Upper lobe of right lung (tissue), 1 donor: Measurements from ENCODE around the gene ICAM5. TPM values are rescaled to one million over a fixed set of nuclear protein-coding genes. Genes with fewer than 3 reads are reported as not detected.
A peak's percentile ranks its signal among the peaks of the same experiment; 100 is the strongest.
"Not testable (repeated sequence)": the region's sequence is repeated elsewhere in the genome, so short reads cannot be mapped to it uniquely, and the experiment has no call there.

Source experiments
- ATAC-seq: fragments of 200-7000 bp; cut with Tn5 transposase; one replicate; pipeline ENCODE4 v1.9.1; 2020; ENCODE audit warnings: mild to moderate bottlenecking, moderate library complexity
- DNase-seq: peaks from one replicate; pipeline ENCODE4 v3.0.0-alpha.2; 2020
- H3K27ac ChIP-seq: fragments of 200-600 bp; one replicate; pipeline ENCODE4 v1.8.0; 2022
- H3K27me3 ChIP-seq: fragments of 200-600 bp; one replicate; pipeline ENCODE4 v1.8.0; 2022; ENCODE audit warnings: mild to moderate bottlenecking
- H3K36me3 ChIP-seq: fragments of 200-600 bp; one replicate; pipeline ENCODE4 v1.8.0; 2022
- H3K4me1 ChIP-seq: fragments of 200-600 bp; one replicate; pipeline ENCODE4 v1.8.0; 2022
- H3K4me3 ChIP-seq: fragments of 200-600 bp; one replicate; pipeline ENCODE4 v1.8.0; 2022; ENCODE audit warnings: mild to moderate bottlenecking
- H3K9me3 ChIP-seq: fragments of 200-600 bp; one replicate; pipeline ENCODE4 v1.8.0; 2022
- CTCF ChIP-seq: fragments of 200-600 bp; IDR thresholded peaks from one replicate; pipeline ENCODE4 v1.8.0; 2022; ENCODE audit warnings: antibody characterized with exemption
- intact Hi-C: fragments of 100-400 bp; cut with DNase I; formaldehyde crosslinking; loops from one replicate; pipeline ENCODE4 v1.11.0; 2022
- long read RNA-seq: library from polyadenylated mRNA; unstranded; transcript quantifications from one replicate; pipeline ENCODE4 v2.0.0, GENCODE V29; 2021
- total RNA-seq: library from RNA; stranded (reverse); fragmentation: NEBNext Ultra II Directional; extraction: Animal tissue kit (Norgen Biotek cat#: 25700); gene quantifications from one replicate; pipeline ENCODE4 v1.2.1, GENCODE V29; 2021
- donor health status: DM: no; HTN: yes; CAD: no; lungs with severe emphysema.

ICAM5 gene, protein sequence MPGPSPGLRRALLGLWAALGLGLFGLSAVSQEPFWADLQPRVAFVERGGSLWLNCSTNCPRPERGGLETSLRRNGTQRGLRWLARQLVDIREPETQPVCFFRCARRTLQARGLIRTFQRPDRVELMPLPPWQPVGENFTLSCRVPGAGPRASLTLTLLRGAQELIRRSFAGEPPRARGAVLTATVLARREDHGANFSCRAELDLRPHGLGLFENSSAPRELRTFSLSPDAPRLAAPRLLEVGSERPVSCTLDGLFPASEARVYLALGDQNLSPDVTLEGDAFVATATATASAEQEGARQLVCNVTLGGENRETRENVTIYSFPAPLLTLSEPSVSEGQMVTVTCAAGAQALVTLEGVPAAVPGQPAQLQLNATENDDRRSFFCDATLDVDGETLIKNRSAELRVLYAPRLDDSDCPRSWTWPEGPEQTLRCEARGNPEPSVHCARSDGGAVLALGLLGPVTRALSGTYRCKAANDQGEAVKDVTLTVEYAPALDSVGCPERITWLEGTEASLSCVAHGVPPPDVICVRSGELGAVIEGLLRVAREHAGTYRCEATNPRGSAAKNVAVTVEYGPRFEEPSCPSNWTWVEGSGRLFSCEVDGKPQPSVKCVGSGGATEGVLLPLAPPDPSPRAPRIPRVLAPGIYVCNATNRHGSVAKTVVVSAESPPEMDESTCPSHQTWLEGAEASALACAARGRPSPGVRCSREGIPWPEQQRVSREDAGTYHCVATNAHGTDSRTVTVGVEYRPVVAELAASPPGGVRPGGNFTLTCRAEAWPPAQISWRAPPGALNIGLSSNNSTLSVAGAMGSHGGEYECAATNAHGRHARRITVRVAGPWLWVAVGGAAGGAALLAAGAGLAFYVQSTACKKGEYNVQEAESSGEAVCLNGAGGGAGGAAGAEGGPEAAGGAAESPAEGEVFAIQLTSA
- total RNA-seq, result 18.3 TPM
- long read RNA-seq, transcript ICAM5-201 (11 exons, 3,000 nt), result major isoform, 9 of 80 reads
- long read RNA-seq, transcript ICAM5-203 (9 exons, 2,599 nt), result minor isoform, 7 of 80 reads
- long read RNA-seq, partial matches to known transcripts, result 58 of 80 reads
- long read RNA-seq, other reads (novel, unspliced or antisense), result 6 of 80 reads

GRCh38 chr19:10289836-10290356 is at the start of gene ICAM5:
TSS of gene ICAM5 (plus strand) at chr19:10289952. CDS start at chr19:10290044, 92 bp downstream.
- ATAC-seq (no peak), DNase-seq (no peak)
- Histone ChIP-seq H3K9me3 (no peaks in the 10 kb centered on the region), H3K27me3 (peaks cover 37% of the 10 kb centered on the region), H3K4me1 (peaks cover 77% of the 10 kb centered on the region), H3K4me3 (peak within 1 kb of the TSS; percentile 58), H3K27ac (peak within 1 kb of the TSS; percentile 42), H3K36me3 (peaks cover 13% of the 10 kb centered on the region)
- TF ChIP-seq CTCF, result no peak
- intact Hi-C loops, result no loop called here

GRCh38 chr19:10241826-10242449 is 47.8 kb upstream of the ICAM5 start:
- peaks cover 10% of the 10 kb centered on the region for H3K4me1 ChIP-seq
- H3K27ac ChIP-seq, H3K27me3 ChIP-seq, intact Hi-C loops, DNase-seq, H3K9me3 ChIP-seq, ATAC-seq, H3K4me3 ChIP-seq, H3K36me3 ChIP-seq: not testable (repeated sequence)

GRCh38 chr19:10243606-10244005 is 46.1 kb upstream of the ICAM5 start:
- Histone ChIP-seq H3K36me3 (no peaks in the 10 kb centered on the region), H3K27ac (no peak overlapping the region), H3K9me3 (no peaks in the 10 kb centered on the region), H3K4me3 (no peak overlapping the region), H3K27me3 (no peaks in the 10 kb centered on the region), H3K4me1 (no peaks in the 10 kb centered on the region)
- intact Hi-C loops, result no loop called here
- DNase-seq, result no peak
- no peak for TF ChIP-seq CTCF
- ATAC-seq, result no peak

- Histone ChIP-seq H3K27ac (no peak overlapping the region), H3K27me3 (no peaks in the 10 kb centered on the region), H3K4me3 (no peak overlapping the region), H3K36me3 (no peaks in the 10 kb centered on the region), H3K9me3 (no peaks in the 10 kb centered on the region), H3K4me1 (peaks cover 6% of the 10 kb centered on the region)
- ATAC-seq (no peak), DNase-seq (no peak)
- intact Hi-C loops, result no loop called here
- no peak for TF ChIP-seq CTCF
These were observed 44.4 kb upstream of the ICAM5 start for GRCh38 chr19:10245189-10245939.

GRCh38 chr19:10246511-10246910 is 43.2 kb upstream of the ICAM5 start:
- no peak overlapping the region for H3K27ac ChIP-seq
- intact Hi-C loops, result no loop called here
- no peak overlapping the region for H3K4me3 ChIP-seq
- no peaks in the 10 kb centered on the region for H3K9me3 ChIP-seq
- no peaks in the 10 kb centered on the region for H3K27me3 ChIP-seq
- H3K4me1 ChIP-seq, result peaks cover 16% of the 10 kb centered on the region
- ATAC-seq (no peak), DNase-seq (no peak)
- no peak for TF ChIP-seq CTCF
- H3K36me3 ChIP-seq, result no peaks in the 10 kb centered on the region
